HepG2 (cell line): ENCODE results near the gene RTN4RL2. TPM values are rescaled to one million over a fixed set of nuclear protein-coding genes. Genes with fewer than 3 reads are reported as not detected.

Experiments used
- ATAC-seq: fragments of 200-7000 bp; cut with Tn5 transposase; 3 replicates; pipeline ENCODE4 v1.9.1; 2020; ENCODE audit warnings: mild to moderate bottlenecking, moderate library complexity
- BruUV-seq: library from RNA; stranded (reverse); fragments of 400-500 nt; replicated peaks from 2 replicates; lab custom pipeline; 2021; lab: Mats Ljungman, UMichigan
- CTCF ChIA-PET: fragments of 300-600 bp; formaldehyde crosslinking; extraction: SDS; loops from one replicate; lab custom pipeline; 2021; ENCODE audit warnings: low total read pairs, inconsistent platforms, low intra/inter-chr PET ratio; lab: Yijun Ruan, JAX
- POLR2A ChIA-PET: fragments of 350-600 bp; sonication (Branson Sonifier 250); formaldehyde crosslinking; loops from one replicate; lab custom pipeline; 2020; ENCODE audit warnings: antibody characterized with exemption, inconsistent platforms; lab: Yijun Ruan, JAX
- DNase-seq: peaks from one replicate; pipeline ENCODE4 v3.0.0-alpha.2; 2015; ENCODE audit warnings: low spot score
- FAIRE-seq: peaks from 3 replicates; lab custom pipeline; 2011; peaks lifted over from hg19 to GRCh38; lab: Jason Lieb, UNC
- H2AFZ ChIP-seq: one replicate; pipeline ENCODE4 v1.6.1; 2011; ENCODE audit warnings: low read length, inconsistent platforms
- H3K27ac ChIP-seq: fragments of 300-600 bp; 3 replicates; pipeline ENCODE4 v1.8.0; 2011; ENCODE audit warnings: mixed run types, mild to moderate bottlenecking, mixed read lengths, low read length, inconsistent platforms; ENCODE audit not compliant: insufficient read depth; ENCODE audit errors: extremely low read length
- H3K27me3 ChIP-seq, 2 experiments: fragments of 200-600 bp in 1 of 2; 2 replicates in 1 of 2; 3 replicates in 1 of 2; pipeline versions ENCODE4 v1.6.0 to v1.8.0; 2011; ENCODE audit warnings: low read length in 2 of 2, mild to moderate bottlenecking in 2 of 2, moderate library complexity in 2 of 2, inconsistent platforms in 1 of 2; ENCODE audit not compliant: insufficient read depth in 2 of 2, control insufficient read depth in 1 of 2
- H3K36me3 ChIP-seq, 2 experiments: fragments of 200-600 bp in 1 of 2; replicated peaks in 1 of 2; 2 replicates in 1 of 2; 3 replicates in 1 of 2; pipeline versions ENCODE4 v1.5.1 to v1.8.0; 2011; ENCODE audit warnings: low read length in 2 of 2, inconsistent platforms in 1 of 2; ENCODE audit not compliant: insufficient read depth in 2 of 2, control insufficient read depth in 1 of 2
- H3K4me1 ChIP-seq: 2 replicates; pipeline ENCODE4 v1.5.1; 2012; ENCODE audit warnings: low read length, inconsistent platforms; ENCODE audit not compliant: insufficient read depth
- H3K4me2 ChIP-seq: 2 replicates; pipeline ENCODE4 v1.6.0; 2011; ENCODE audit warnings: low read depth, low read length, inconsistent platforms
- H3K4me3 ChIP-seq, 3 experiments: fragments of 200-600 bp in 1 of 3; sonication (generic), shearing (Covaris generic) in 1 of 3; replicated peaks in 1 of 3; 2 replicates each; pipeline ENCODE4 v1.5.1; 2011 to 2016; ENCODE audit warnings: low read length in 3 of 3, inconsistent platforms in 2 of 3, low read depth in 2 of 3, mild to moderate bottlenecking in 2 of 3, control low read depth in 1 of 3, mixed read lengths in 1 of 3; ENCODE audit not compliant: insufficient read depth in 1 of 3
- H3K79me2 ChIP-seq: one replicate; pipeline ENCODE4 v1.6.1; 2011; ENCODE audit warnings: low read length, inconsistent platforms; ENCODE audit not compliant: insufficient read depth
- H3K9ac ChIP-seq: 2 replicates; pipeline ENCODE4 v1.6.0; 2011; ENCODE audit warnings: mild to moderate bottlenecking, low read depth, low read length, inconsistent platforms; ENCODE audit not compliant: insufficient read depth
- H3K9me3 ChIP-seq: 2 replicates; pipeline ENCODE4 v1.5.1; 2012; ENCODE audit warnings: mild to moderate bottlenecking, low read length
- H4K20me1 ChIP-seq: 2 replicates; pipeline ENCODE4 v1.6.0; 2011; ENCODE audit warnings: inconsistent platforms, mild to moderate bottlenecking, low read length, moderate library complexity; ENCODE audit not compliant: insufficient read depth
- ADNP ChIP-seq: sonication (generic); formaldehyde crosslinking; IDR thresholded peaks from 2 replicates; pipeline ENCODE4 v1.4.0; 2020; ENCODE audit warnings: missing genetic modification reagents
- ARNT ChIP-seq: fragments of 450-650 bp; IDR thresholded peaks from 2 replicates; pipeline ENCODE4 v1.6.1; 2017
- BRD4 ChIP-seq: sonication (generic); formaldehyde crosslinking; IDR thresholded peaks from 2 replicates; pipeline ENCODE4 v1.4.0; 2020; ENCODE audit warnings: missing genetic modification reagents
- KLF15 ChIP-seq: sonication (generic); formaldehyde crosslinking; IDR thresholded peaks from 2 replicates; pipeline ENCODE4 v1.8.1; 2023; ENCODE audit warnings: borderline replicate concordance, mild to moderate bottlenecking, inconsistent platforms, missing genetic modification reagents, mixed read lengths
- KLF6 ChIP-seq: IDR thresholded peaks from 2 replicates; pipeline ENCODE4 v1.8.0; 2016; ENCODE audit warnings: missing biosample characterization, missing genetic modification reagents
- MATR3 ChIP-seq: sonication (generic); formaldehyde crosslinking; IDR thresholded peaks from 2 replicates; pipeline ENCODE4 v1.4.0; 2020; ENCODE audit warnings: missing genetic modification reagents
- MIER2 ChIP-seq: IDR thresholded peaks from 2 replicates; pipeline ENCODE4 v1.6.1; 2016; ENCODE audit warnings: missing biosample characterization, missing genetic modification reagents
- MNT ChIP-seq: fragments of 450-650 bp; IDR thresholded peaks from 2 replicates; pipeline ENCODE4 v1.6.1; 2016
- PAF1 ChIP-seq: IDR thresholded peaks from 2 replicates; pipeline ENCODE4 v1.6.1; 2016; ENCODE audit warnings: missing genetic modification reagents, missing compliant biosample characterization
- REL ChIP-seq: sonication (generic); formaldehyde crosslinking; conservative IDR thresholded peaks from 2 replicates; pipeline ENCODE4 v1.8.0; 2022; ENCODE audit warnings: mild to moderate bottlenecking, missing genetic modification reagents, moderate library complexity
- SP4 ChIP-seq: sonication (generic); formaldehyde crosslinking; IDR thresholded peaks from 2 replicates; pipeline ENCODE4 v1.8.1; 2023; ENCODE audit warnings: mild to moderate bottlenecking, missing genetic modification reagents
- TOE1 ChIP-seq: sonication (generic); formaldehyde crosslinking; IDR thresholded peaks from 2 replicates; pipeline ENCODE4 v1.4.0; 2020; ENCODE audit warnings: mild to moderate bottlenecking, missing genetic modification reagents
- ZBED4 ChIP-seq: sonication (generic); formaldehyde crosslinking; IDR thresholded peaks from 2 replicates; pipeline ENCODE4 v1.4.0; 2020; ENCODE audit warnings: missing genetic modification reagents, borderline replicate concordance
- ZFP1 ChIP-seq: IDR thresholded peaks from 2 replicates; pipeline ENCODE4 v1.6.1; 2016
- ZFP37 ChIP-seq: sonication (generic); formaldehyde crosslinking; IDR thresholded peaks from 2 replicates; pipeline ENCODE4 v1.4.0; 2020; ENCODE audit warnings: missing genetic modification reagents, borderline replicate concordance
- ZFY ChIP-seq: sonication (generic); formaldehyde crosslinking; IDR thresholded peaks from 2 replicates; pipeline ENCODE4 v1.4.0; 2020; ENCODE audit warnings: missing genetic modification reagents
- ZNF547 ChIP-seq: sonication (generic); formaldehyde crosslinking; IDR thresholded peaks from 2 replicates; pipeline ENCODE4 v1.5.1; 2020; ENCODE audit warnings: mild to moderate bottlenecking, missing genetic modification reagents
- ZNF570 ChIP-seq: sonication (generic); formaldehyde crosslinking; IDR thresholded peaks from 2 replicates; pipeline ENCODE4 v1.4.0; 2020; ENCODE audit warnings: mild to moderate bottlenecking, missing genetic modification reagents, borderline replicate concordance
- WGBS: methylation state at CpG from one replicate; pipeline ENCODE4 v1.1.6; 2017; ENCODE audit warnings: low lambda C conversion rate; 5-methylcytosine and 5-hydroxymethylcytosine counted together
- in situ Hi-C: cut with HindIII; loops from 2 replicates; pipeline ENCODE4 v1.10.0; 2017; ENCODE audit warnings: low pct_unique_long_range_greater_than_20kb; ENCODE audit not compliant: extremely low pct_ligation_motif_present
- intact Hi-C: fragments of 100-400 bp; cut with micrococcal nuclease; formaldehyde crosslinking; loops from one replicate; pipeline ENCODE4 v1.10.0; 2022; ENCODE audit not compliant: unreplicated experiment
- polyA plus RNA-seq, 8 experiments: library from polyadenylated mRNA; depleted of rRNA in 3 of 8; stranded (reverse) in 7 of 8; unstranded in 1 of 8; fragments of >200 nt; fragmentation: Illumina TruSeq in 4 of 8; extraction: Trizol in 4 of 8; gene quantifications; 2 replicates each; pipeline versions ENCODE4 v1.2.1 to v1.2.3, GENCODE V29; 2011 to 2016; ENCODE audit warnings: low read depth in 4 of 8, missing spikeins in 1 of 8, mixed read lengths in 1 of 8; ENCODE audit not compliant: insufficient read depth in 1 of 8
- total RNA-seq, 5 experiments: library from RNA; depleted of rRNA; stranded (reverse); fragments of >200 nt; fragmentation: Illumina TruSeq; extraction: Trizol; gene quantifications; 2 replicates each; pipeline ENCODE4 v1.2.3, GENCODE V29; 2016; ENCODE audit warnings: low read depth in 1 of 5
- TF ChIP-seq, protein P1 (sequence below): sonication (generic); formaldehyde crosslinking; IDR thresholded peaks from 2 replicates; pipeline ENCODE4 v1.4.0; 2020; ENCODE audit warnings: missing genetic modification reagents

RTN4RL2 gene
- total and polyA plus RNA-seq, 2 of the 13 experiments (the other 11 are each of a cell fraction or from before 2014, with no cell fraction given), result 1.3 to 4.3 TPM

GRCh38 chr11:57502870-57503269 is 42.5 kb downstream of the RTN4RL2 start (continued):
- TF ChIP-seq PAF1 (CRISPR knock-in tag), result no peak
- TF ChIP-seq, all 625 proteins: peak for 102

DNA sequence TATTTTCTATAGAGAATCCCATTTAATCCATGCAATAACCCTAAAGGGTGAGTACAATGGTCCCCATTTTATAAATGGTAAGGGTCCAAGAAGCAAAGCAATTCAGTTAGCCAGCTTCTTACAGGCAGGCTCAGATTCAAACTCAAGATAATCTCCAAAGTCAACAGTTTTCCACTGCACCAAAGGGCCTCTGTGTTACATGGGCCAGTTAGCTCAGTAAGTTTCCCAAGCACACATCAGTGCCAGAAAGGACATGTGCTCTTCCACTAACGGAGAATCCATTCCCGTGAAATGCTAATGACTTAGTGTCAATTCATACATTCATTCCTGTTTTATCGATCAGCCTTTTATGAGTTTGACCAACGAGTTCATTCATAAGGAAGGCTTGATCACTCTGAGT is 44.2 kb downstream of the RTN4RL2 start:
- H3K4me1 ChIP-seq, result peaks cover 97% of the 10 kb centered on the region
- CTCF ChIA-PET, result no interaction called here
- POLR2A ChIA-PET, result interaction anchor here (1.7 to 9.7 kb wide), 3 partner anchors 11 to 26 kb away, joined by 5 to 111 read pairs (median 31); partner anchors contain the start of genes SLC43A1 and TIMM10
- no peak for TF ChIP-seq KLF15 (CRISPR knock-in tag)
- TF ChIP-seq ZNF547, result no peak
- 0 out of 2 replicates have a peak, but pooled peaks have one; percentile 34 for TF ChIP-seq ZFY (CRISPR knock-in tag)
- TF ChIP-seq ZNF570 (CRISPR knock-in tag), result no peak
- TF ChIP-seq BRD4 (CRISPR knock-in tag), result no peak
- TF ChIP-seq ZBED4, result no peak
- TF ChIP-seq, protein P1, sequence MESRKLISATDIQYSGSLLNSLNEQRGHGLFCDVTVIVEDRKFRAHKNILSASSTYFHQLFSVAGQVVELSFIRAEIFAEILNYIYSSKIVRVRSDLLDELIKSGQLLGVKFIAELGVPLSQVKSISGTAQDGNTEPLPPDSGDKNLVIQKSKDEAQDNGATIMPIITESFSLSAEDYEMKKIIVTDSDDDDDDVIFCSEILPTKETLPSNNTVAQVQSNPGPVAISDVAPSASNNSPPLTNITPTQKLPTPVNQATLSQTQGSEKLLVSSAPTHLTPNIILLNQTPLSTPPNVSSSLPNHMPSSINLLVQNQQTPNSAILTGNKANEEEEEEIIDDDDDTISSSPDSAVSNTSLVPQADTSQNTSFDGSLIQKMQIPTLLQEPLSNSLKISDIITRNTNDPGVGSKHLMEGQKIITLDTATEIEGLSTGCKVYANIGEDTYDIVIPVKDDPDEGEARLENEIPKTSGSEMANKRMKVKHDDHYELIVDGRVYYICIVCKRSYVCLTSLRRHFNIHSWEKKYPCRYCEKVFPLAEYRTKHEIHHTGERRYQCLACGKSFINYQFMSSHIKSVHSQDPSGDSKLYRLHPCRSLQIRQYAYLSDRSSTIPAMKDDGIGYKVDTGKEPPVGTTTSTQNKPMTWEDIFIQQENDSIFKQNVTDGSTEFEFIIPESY (CRISPR knock-in tag), result no peak
- no peak for TF ChIP-seq TOE1 (CRISPR knock-in tag)
- no peak for TF ChIP-seq ZFP37 (CRISPR knock-in tag)
- no peak for TF ChIP-seq REL
- TF ChIP-seq MNT, result no peak
- no peak for TF ChIP-seq MATR3 (CRISPR knock-in tag)
- no peak for TF ChIP-seq ZFP1 (CRISPR knock-in tag)
- no peak for TF ChIP-seq SP4 (CRISPR knock-in tag)
- no peak for TF ChIP-seq KLF6 (CRISPR knock-in tag)
- TF ChIP-seq ADNP (CRISPR knock-in tag), result 0 out of 2 replicates have a peak, but pooled peaks have one; percentile 50
- TF ChIP-seq ARNT, result no peak
- no peak for TF ChIP-seq MIER2

More for the DNA sequence above, 44.2 kb downstream of the RTN4RL2 start:
- no peak for DNase-seq
- Histone ChIP-seq H3K4me2 (0 out of 2 replicates have a peak overlapping the region, but pooled peaks have one; percentile 10), H3K36me3 (peaks cover 12 to 57% of the 10 kb centered on the region in 2 experiments; a peak in 4 of 5 replicates), H3K4me3 (no peak overlapping the region), H3K27me3 (no peaks in the 10 kb centered on the region), H2AFZ (no peak overlapping the region), H3K79me2 (peaks cover 56% of the 10 kb centered on the region), H3K27ac (peak overlapping the region; percentile 57), H3K9ac (0 out of 2 replicates have a peak overlapping the region, but pooled peaks have one; percentile 7), H4K20me1 (peaks cover 13% of the 10 kb centered on the region), H3K9me3 (no peaks in the 10 kb centered on the region)
- in situ Hi-C loops (no loop called here), intact Hi-C loops (no loop called here)
- peak; percentile 44 for FAIRE-seq
- WGBS, result 55% methylated on average over 4 of the region's 4 CpGs
- BruUV-seq, result no TSS peak
- ATAC-seq, result no peak
